ENCODE data around the gene RNF114.
"Not testable (repeated sequence)": the region's sequence is repeated elsewhere in the genome, so short reads cannot be mapped to it uniquely, and the experiment has no call there.

RNF114 gene

DNA sequence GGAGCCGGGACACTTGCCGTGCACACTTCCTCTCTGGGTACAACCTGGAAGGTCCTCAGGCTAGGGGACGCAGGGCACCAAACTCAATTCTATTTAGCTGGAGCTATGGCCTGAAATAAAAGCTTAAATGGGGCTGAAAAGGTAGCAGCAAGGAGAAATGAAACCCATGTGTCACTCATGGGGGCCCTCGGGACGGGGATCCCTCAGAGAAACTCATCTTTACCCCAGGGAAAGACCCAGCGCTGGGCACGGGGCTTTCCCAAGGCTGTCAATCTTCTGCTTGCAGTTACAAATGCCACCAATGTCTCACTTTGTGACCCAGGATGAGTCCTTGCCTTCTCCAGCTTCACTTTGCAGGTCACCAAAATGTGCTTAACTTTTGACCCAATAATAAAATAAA lies 63.1 kb downstream of the RNF114 start:
- no peak for TF ChIP-seq CTCF (IDR thresholded peaks at IDR 0.05; ENCODE audit: control insufficient read depth, insufficient read depth, low read depth, low read length, missing control alignments)
- no peak overlapping the region for H3K4me3 ChIP-seq (ENCODE audit: control insufficient read depth, low read depth, low read length)
- no peak for DNase-seq (ENCODE audit: low read depth)

DNA sequence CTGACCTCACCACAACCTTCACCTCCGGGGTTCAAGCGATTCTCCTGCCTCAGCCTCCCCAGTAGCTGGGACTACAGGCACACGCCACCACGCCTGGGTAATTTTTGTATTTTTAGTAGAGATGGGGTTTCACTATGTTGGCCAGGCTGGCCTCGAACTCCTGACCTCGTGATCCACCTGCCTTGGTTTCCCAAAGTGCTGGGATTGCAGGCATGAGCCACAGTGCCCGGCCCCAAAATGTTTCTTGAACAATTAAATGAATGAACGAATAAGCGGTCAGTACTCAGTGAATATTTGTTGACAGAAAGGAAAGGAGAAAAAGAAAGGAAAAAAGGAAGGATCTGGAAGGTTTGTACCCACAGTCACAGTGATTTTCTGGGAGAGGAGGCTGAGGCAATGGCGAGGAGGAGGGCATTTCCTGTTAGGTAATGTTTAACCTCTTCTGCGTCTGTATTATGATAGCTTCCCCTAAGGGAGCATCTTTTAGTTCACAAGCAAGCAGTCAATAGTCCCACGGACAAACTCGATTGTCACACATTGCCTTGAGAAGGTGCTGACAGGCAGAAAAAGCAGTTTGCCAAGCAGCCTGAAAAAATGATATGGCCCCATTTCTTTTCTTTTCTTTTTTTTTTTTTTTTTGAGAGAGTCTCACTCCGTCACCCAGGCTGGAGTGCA lies 64.5 kb downstream of the RNF114 start:
- DNase-seq (ENCODE audit: low read depth) = not testable (repeated sequence)

GRCh38 chr20:50001784-50002311 lies 65.7 kb downstream of the RNF114 start:
- no peak for DNase-seq (ENCODE audit: low read depth)
- H3K4me3 ChIP-seq (ENCODE audit: control insufficient read depth, low read depth, low read length) = no peak overlapping the region
- no peak for TF ChIP-seq CTCF (IDR thresholded peaks at IDR 0.05; ENCODE audit: control insufficient read depth, insufficient read depth, low read depth, low read length, missing control alignments)

More for the DNA sequence above, 64.5 kb downstream of the RNF114 start:
- not testable (repeated sequence) for H3K4me3 ChIP-seq (ENCODE audit: control insufficient read depth, low read depth, low read length)

- no peak for TF ChIP-seq CTCF (IDR thresholded peaks at IDR 0.05; ENCODE audit: control insufficient read depth, insufficient read depth, low read depth, low read length, missing control alignments)
- DNase-seq (ENCODE audit: low read depth) = peak; percentile 69
- no peak overlapping the region for H3K4me3 ChIP-seq (ENCODE audit: control insufficient read depth, low read depth, low read length)
Observed at GRCh38 chr20:50003253-50003656, 67.1 kb downstream of the RNF114 start.

Measured in AG09309 (cell line).